HTR-8/SVneo (cell line): ENCODE results near the gene AUP1.

Source experiments
- DNase-seq: peaks from one replicate; pipeline ENCODE4 v3.0.0; 2011; ENCODE audit warnings: low spot score, mixed read lengths; ENCODE audit not compliant: insufficient read length
- FAIRE-seq: peaks from 2 replicates; lab custom pipeline; 2011; peaks lifted over from hg19 to GRCh38; lab: Jason Lieb, UNC

Gene AUP1

DNA sequence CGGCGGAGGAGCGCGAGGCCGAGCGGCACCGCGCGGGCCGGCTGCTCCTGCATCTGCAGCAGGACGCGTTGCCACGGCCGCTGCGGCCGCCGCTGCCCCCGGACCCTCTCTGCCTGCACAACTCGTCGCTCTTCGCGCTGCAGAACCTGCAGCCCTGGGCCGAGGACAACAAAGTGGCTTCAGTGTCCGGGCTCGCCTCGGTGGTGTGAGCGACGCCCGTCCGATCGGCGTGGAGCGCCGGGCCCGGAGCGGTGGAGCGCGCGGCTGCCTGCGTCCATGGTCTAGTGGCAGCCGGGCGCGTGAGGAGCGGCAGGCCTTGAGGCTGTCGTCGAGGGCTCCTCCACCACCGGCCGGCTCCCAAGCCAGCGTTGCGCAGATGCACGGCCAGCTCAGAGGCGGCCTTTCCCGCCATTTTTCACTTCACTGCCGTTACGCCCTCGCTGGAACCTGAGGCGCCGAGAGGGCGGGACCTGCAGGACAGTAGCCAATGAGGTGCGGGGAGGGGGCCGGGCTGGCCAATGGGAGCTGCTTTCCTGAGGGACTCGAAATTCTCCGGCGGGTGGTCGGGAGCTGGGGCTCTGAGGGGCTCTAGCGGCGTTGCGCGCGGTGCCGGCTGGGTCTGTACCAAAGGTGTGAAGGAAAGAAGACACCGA lies 13.4 kb downstream of the AUP1 start:
- FAIRE-seq = no peak
- DNase-seq = no peak

DNA sequence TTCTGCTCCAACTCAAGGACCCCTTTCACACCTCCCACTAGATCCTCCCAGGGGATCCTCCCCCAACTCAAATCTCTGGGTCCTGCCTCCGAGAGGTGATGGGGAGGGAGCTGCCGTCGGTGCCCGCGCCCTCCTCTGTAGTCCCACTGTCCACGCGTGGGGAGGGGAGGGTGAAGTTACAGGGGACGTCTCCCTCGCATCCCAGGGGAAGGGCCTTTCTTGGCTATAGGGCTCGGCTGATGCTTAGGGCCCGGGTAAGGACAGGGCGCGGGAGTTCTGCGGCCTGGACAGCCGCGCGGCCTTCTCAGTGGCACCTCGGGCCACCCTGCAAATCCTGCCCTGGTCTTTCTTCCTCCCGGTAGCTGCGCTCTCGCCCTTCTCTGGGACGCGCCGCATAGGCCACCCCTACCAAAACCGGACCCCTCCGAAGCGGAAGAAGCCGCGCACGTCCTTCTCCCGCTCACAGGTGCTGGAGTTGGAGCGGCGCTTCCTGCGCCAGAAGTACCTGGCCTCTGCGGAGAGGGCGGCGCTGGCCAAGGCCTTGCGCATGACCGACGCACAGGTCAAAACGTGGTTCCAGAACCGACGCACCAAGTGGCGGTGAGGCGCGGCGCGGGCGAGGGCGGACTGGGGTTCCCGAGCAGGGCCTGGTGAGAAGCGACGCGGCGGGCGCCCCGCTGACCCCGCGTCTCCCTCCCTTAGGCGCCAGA lies 14.1 kb downstream of the AUP1 start:
- FAIRE-seq (no peak), DNase-seq (no peak)

- FAIRE-seq (peak; percentile 90), DNase-seq (peak; percentile 79)
These were observed 14.9 kb downstream of the AUP1 start, which contains the start of gene TLX2 for GRCh38 chr2:74514368-74515270. Gene TLX2 (plus strand): TSS chr2:74514450. CDS start chr2:74514807, 357 bp downstream.

GRCh38 chr2:74513605-74514367 lies 15.7 kb downstream of the AUP1 start:
- no peak for FAIRE-seq
- DNase-seq = no peak

GRCh38 chr2:74512744-74513604 lies 16.5 kb downstream of the AUP1 start:
- FAIRE-seq (no peak), DNase-seq (no peak)

DNA sequence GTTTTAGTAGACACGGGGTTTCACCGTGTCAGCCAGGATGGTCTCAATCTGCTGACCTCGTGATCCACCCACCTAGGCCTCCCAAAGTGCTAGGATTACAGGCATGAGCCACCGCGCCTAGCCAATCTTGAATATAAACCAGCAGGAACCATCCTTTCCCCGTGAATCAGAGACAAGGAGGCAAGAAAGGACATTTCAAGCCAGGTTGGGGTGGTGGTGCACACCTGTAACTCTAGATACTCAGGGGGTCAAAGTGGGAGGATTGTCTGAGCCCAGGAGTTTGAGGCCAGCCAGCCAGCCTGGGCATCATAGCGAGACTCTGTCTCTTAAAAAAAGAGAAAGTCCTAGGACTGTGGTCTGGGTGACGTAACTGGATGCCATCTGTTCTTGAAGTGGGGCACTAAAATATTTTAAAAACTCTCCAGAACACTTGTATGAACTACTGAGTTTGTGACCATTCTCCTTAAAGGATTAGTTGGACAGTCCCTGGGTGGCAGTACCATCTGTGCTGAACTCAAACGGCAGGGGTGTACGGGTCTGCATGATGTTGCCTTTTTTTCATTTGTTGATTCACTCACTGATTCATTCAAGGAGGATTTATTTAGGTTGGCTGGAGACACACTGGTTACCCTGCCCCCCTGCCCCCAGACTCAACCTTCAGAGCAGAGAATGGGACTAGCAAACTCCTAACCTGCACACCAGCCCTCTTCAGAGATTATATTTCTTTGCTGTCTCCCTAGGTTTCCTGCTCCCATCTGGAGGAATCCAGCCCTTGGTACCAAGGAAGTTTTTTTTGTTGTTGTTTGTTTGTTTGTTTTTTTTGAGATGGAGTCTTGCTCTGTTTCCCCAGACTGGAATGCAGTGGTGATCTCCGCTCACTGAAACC lies 18.2 kb downstream of the AUP1 start:
- FAIRE-seq (no peak), DNase-seq (no peak)

GRCh38 chr2:74510272-74510671 lies 19.2 kb downstream of the AUP1 start:
- DNase-seq = no peak
- no peak for FAIRE-seq

DNA sequence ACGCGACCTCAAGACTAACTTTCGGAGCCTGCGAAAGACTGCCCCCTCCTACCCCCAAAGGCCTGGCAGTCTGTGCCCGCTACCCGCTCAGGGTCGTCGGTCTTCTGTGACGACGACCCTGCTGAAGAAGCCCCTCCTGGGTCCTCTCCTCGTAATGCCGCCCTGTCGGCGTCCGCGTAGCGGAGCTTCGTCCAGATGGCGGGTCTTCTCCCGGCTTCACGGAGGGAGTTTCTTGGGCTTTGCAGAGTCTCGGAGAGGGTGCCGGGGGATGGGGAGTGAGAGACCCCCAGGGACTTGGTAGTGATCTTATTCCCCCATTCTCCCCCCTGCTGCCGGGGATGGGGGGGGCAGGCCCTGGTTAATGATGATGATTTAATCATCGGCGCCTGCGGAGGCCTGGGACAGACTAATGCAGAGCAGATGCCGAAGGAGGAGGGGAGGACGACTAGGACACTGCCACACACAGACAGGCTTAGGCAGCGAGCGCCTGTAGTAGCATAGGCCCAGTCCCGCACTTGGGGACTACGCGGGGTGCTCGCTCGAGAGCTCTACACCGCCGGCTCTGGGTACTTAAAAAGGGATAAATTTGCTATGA lies 21.5 kb downstream of the AUP1 start:
- no peak for DNase-seq

DNA sequence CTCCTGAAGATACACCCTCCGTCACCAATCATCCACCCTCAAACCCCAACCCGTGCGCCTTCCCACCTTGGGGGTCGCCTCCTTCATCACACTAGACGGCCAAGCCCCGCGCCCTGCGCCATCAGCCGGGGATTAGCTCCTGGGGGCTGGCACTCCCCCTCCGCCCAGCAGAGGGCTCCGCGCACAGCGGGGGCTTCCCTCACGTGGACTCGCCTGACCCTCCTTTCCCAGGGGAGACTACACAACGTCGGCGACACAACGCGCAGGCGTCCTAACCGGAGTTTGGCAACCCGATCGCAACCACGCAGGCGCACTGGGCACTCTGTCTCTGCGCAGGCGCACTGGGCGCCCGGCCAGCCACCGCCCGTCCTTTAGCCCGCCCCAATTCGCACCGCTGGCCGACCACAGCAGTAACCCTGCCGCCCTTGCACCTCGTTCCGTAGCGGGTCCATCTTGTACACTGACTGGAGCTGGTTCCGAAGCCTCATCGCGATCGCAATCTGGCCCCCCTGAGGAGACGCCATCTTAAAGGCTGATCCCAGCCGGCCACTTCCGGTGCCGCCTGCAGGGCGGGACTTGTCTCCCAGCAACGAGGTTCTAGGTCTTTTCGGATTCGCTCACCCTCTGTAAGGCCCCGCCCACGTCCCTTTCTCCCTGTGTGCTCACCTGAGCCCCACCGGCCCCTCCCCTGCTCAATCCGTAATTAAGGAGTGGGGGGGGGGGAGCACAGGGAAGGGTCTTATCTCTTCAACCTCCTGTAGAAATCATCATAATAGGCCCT lies 22.2 kb downstream of the AUP1 start, which contains the start of gene PCGF1:
TSS of gene PCGF1 (minus strand) at position 551 of the 781 bp plus-strand sequence. CDS start at position 524, 27 bp downstream.
- peak; percentile 98 for DNase-seq
- FAIRE-seq = peak; percentile 93

More for the DNA sequence above, 21.5 kb downstream of the AUP1 start:
- FAIRE-seq = no peak

GRCh38 chr2:74505448-74506246 lies 23.9 kb downstream of the AUP1 start:
- FAIRE-seq = no peak
- DNase-seq = no peak

DNA sequence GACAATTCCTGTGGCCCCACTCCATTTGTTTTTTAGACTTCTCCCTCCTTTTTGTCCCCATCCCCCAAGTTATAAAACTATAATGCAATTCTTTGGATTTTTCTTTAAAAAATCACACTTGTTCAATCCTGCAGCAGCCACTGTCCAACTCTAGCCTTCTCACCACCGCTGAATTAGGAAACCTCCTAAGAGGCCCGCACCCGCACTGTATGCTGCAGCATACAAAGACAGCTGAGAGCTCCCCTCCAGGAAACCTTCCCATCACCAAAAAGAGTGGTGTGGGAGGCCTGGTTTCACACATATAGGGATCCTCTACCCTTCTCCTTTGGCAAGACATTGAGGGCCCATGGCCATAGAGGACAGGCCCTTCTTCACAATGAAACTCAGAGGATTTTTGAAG lies 24.9 kb downstream of the AUP1 start:
- FAIRE-seq (no peak), DNase-seq (no peak)

DNA sequence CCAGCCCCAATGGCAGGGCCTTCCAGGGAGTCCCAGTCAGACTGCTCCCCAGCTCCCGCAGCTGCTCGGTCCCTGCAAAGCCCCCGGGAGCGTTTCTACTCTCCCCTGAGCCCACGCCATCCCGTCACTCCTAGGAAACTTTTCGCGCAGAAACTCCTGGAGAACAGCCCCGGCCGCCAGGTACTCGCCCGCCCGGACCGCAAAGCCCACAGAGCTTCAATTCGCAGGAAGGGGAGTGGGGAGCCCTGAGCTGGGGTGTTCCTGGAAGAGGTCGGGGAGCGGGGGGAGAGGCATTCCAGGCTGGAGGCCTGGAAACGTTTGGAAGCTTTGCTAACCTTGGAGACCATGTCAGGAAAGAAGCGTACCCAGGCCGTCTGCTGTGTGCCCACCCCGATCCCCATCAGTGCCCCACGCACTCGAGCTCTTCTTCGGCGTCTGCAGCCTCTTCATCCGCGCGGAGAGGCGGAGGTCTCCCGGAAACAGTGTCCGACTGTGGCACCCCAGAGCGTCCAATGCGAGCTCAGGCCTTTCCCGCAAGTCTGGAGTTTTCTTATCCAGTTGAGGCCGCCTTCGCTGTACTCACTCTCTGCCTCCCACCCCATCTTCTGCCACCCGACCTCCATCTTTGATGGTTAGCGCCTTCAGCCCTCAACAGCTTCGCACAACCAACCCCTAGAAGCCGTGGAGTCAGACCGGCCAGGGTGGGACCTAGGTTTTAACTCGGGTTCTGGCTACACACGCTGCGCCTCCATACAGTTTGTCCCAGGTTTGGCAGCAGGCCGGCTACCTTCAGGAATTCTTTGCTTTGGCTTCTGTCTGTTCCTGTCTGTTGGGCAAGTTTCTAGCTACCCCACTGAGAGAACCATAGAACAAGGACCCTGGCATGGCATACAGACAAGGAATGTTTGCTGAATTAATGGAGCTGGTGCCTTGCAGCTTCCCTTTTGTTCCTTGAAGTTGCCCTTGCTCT lies 25.7 kb downstream of the AUP1 start:
- FAIRE-seq (no peak), DNase-seq (no peak)

DNA sequence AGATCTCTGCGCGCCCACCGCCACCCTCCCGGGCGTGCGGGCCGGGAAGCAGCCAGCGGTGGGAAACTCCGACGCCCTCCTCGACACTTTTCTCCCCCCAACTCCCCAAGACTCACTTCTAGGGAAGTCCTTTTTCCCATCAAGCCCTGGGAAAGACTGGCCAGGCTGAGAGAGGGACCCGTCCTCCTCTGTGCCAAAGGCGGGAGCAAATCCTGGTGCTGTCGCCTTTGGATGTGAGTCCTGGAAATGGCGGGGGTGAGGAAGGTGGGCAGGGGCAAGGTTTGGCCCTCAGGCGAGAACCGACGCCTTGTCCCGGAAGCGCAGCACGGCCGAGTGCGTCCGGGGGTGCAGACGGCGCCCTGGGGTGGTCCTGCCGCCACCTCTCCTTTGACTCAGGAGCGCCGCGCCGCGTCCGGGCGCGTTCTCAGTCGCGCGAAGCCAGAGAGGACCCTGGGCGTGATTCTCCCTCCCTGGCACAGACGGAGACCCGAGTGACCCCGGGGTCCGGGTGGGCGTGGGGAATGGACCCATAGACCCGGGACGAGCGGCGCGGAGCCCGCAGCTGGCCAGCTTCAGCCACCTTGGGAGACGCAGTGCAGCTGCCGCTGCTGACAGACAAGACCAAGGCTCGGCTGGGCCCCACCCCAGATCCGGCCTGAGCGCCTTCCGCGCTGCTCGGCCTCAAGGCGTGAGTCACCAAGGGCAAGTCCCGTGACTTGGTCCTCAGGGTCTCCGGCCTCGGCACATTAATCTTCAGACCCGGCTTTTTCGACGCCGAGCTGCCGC lies 26.6 kb downstream of the AUP1 start:
- FAIRE-seq = peak; percentile 36
- peak; percentile 93 for DNase-seq

DNA sequence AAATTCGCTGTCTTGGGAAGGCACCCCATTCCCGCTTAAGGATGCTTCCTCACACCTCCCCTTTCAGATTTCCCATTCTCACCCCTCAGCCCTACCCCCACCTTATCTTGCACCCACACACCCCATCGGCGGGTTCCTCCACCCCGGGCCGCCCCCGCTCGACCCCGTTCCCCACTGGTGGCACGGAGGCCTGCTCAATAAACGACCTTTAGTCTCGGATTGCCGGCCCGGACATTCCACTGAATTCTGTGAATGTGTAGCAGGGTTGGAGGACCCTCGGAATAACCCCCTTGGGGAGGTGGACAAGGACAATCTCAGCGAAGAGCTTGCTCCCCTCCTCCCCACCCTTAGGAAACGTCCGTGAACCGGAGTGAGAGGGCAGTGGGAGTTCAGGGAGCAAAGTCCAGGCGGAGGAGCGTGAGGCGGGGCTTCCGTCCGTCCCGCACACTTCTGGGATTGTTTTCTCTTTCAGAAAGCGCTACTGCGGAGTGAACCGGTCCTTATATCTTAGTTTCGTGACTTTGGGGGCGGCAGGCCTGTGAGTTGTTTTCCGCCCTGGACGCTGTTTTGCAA lies 27.3 kb downstream of the AUP1 start:
- FAIRE-seq = no peak

More for the DNA sequence above, 27.3 kb downstream of the AUP1 start:
- DNase-seq = no peak
